HFF-Myc (cell line): ENCODE results near the gene DTX4.

Source experiments
- DNase-seq: peaks from one replicate; pipeline ENCODE4 v3.0.0-alpha.2; 2011; ENCODE audit warnings: low read depth; ENCODE audit errors: extremely low read depth
- H3K4me3 ChIP-seq: replicated peaks from 2 replicates; pipeline ENCODE4 v1.5.1; 2011; ENCODE audit warnings: low read depth, mild to moderate bottlenecking, control low read depth, low read length
- CTCF ChIP-seq: IDR thresholded peaks from 2 replicates; pipeline ENCODE4 v1.5.1; 2012; ENCODE audit warnings: mild to moderate bottlenecking, low read depth, low read length, control low read depth; ENCODE audit errors: missing control alignments

The DTX4 gene

DNA sequence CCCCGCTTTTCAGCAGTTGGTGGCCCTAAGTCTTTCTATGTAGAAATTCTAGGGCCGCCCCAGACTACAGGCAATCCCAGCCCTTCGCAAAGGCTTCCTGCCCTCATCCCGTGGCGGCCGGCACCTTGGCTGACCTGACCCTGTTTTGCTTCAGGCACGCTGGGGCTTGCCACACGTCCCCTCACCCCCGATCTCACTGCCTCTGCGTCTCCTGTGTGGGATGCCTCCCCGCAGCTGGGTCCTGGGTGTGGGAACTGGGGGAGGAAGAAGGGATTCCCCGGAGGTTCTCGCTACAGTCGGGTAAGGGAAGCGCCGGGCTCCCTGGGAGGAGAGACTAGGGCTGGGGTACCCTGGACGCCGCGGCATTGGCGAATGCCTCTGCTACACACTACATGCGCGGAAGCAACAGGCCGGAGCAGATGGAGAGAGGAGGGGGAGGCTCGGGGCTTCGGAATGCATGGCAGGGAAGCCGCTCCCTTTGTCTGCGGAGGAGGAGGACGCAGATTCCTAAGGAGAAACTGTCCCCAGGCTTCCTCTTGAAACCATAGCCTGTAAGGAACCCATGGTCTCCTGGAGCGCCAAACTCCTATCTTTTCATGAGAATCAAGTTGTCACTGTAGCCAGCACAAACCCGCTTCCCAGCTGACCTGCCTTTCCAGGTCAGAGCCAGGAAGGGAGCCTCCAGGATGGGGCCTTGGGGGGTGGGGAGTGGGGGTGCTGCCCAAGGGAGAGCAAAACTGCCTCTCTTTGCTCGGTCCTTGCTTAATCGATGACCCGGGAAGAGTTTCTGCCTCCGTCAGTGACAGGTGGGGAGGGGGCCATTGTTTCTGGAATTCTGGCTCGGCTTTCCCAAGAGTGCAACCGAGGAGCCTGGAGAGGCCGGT, 1.4 kb downstream of the DTX4 start:
- TF ChIP-seq CTCF, result no peak
- DNase-seq, result no peak
- H3K4me3 ChIP-seq, result peak overlapping the region; percentile 38

- no peak overlapping the region for H3K4me3 ChIP-seq
- DNase-seq, result no peak
- no peak for TF ChIP-seq CTCF
Measured at GRCh38 chr11:59173964-59174663, 2.2 kb downstream of the DTX4 start.

DNA sequence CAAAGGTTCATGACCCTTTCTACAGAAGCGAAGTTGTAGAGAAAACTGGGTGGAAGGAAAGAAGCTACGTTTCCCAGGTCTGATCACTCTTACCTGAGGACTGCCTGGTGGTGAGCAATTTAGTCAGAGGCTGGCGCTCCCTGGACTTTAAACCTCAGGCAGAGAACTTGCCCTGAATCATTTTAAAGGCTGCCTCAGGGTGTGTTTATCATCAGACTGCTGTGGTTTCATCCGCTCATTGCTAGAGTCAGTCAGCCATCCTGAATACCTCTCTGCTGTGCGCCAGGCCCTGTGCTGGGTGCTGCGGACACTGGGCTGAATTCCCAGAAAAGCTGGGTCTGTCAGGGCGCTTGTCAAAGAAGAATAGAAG, 2.7 kb downstream of the DTX4 start:
- no peak for DNase-seq
- H3K4me3 ChIP-seq, result no peak overlapping the region
- no peak for TF ChIP-seq CTCF

DNA sequence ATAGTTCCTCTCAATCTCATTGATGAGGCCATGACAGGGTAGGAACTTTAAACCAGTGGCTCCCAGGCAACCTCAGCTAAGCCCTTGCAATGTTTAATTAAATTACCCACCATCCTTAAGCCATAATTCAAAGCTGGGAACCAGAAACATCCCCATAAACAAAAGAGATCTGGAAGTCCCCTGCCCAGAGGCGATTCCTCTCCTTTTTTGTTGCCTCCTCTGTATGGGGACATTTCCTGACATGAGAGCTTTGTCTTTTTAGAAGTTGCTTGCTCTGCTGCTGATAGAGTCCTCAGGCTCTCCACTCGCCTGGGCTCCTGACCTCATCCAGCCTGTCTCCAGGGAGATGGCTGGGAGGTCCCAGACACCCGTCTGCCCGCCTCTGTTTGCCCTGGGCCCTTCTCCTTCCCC, 3.2 kb downstream of the DTX4 start:
- TF ChIP-seq CTCF, result no peak
- no peak for DNase-seq
- H3K4me3 ChIP-seq, result no peak overlapping the region

- no peak for DNase-seq
- TF ChIP-seq CTCF, result no peak
- no peak overlapping the region for H3K4me3 ChIP-seq
Measured at GRCh38 chr11:59176330-59176729, 4.4 kb downstream of the DTX4 start.

DNA sequence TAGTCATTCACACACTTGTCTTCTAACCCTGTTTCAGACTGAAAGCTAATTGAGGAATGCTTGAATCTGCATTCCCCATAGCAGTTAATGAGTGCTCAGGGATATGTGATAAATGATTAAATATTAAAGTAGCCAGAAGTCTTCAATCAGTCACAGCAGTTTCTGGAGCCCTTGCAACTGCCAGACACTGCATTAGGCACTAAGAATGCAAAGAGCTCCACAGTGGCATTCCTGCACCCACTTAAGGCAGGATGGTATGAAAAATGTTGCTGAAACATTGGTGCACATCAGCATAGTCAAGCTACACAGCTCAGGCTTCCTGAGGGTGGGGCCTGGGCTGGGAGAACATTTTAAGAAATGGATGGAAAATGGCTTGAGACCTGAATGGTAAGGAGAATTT, 6.5 kb downstream of the DTX4 start:
- no peak for TF ChIP-seq CTCF
- no peak for DNase-seq
- no peak overlapping the region for H3K4me3 ChIP-seq

DNA sequence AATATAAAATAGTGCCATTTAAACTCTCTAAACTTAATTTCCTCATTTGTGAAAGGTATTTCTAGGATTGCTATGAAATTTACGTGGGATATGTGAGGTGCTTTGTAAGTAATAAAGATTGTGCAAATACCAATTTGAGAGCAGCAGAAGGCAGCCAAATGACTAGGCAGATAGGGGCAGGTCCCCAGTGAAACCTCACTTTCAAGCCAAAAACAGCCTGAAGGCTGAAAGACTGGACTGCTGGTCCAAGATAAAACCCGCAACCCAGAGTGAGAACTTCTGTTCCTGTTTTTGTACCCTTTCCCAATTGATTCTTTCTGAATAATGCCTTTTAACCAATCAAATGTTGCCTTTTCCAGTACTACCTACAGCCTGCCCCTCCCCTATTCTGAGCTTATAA, 7.2 kb downstream of the DTX4 start:
- no peak for TF ChIP-seq CTCF
- DNase-seq, result no peak
- H3K4me3 ChIP-seq, result no peak overlapping the region
